HL-60 (cell line): ENCODE data around the gene AFF1.
"Not testable (repeated sequence)": the region's sequence is repeated elsewhere in the genome, so short reads cannot be mapped to it uniquely, and the experiment has no call there.

Experiments
- POLR2AphosphoS5 ChIP-seq: IDR thresholded peaks from 2 replicates; pipeline ENCODE4 v1.6.1; 2012; ENCODE audit warnings: low read depth
- TF ChIP-seq, protein P1 (sequence below): IDR thresholded peaks from one replicate; pipeline ENCODE4 v1.5.1; 2011; ENCODE audit warnings: low read length, control low read depth, inconsistent platforms; ENCODE audit not compliant: insufficient read depth

DNA sequence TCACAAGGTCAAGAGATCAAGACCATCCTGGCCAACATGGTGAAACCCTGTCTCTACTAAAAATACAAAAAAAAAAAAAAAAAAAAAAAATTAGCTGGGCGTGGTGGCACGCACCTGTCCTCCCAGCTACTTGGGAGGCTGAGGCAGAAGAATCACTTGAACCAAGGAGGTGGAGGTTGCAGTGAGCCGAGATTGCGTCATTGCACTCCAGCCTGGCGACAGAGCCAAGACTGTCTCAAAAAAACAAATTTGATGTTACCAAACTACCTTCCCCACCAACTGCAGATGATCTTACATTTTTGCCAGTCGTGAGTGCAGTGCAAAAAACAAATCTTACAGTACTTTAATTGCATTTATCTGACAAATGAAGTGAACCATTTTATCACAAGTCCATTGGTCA is 211.1 kb downstream of the AFF1 start:
- TF ChIP-seq POLR2AphosphoS5: not testable (repeated sequence)
- TF ChIP-seq, protein P1, sequence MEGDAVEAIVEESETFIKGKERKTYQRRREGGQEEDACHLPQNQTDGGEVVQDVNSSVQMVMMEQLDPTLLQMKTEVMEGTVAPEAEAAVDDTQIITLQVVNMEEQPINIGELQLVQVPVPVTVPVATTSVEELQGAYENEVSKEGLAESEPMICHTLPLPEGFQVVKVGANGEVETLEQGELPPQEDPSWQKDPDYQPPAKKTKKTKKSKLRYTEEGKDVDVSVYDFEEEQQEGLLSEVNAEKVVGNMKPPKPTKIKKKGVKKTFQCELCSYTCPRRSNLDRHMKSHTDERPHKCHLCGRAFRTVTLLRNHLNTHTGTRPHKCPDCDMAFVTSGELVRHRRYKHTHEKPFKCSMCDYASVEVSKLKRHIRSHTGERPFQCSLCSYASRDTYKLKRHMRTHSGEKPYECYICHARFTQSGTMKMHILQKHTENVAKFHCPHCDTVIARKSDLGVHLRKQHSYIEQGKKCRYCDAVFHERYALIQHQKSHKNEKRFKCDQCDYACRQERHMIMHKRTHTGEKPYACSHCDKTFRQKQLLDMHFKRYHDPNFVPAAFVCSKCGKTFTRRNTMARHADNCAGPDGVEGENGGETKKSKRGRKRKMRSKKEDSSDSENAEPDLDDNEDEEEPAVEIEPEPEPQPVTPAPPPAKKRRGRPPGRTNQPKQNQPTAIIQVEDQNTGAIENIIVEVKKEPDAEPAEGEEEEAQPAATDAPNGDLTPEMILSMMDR: not testable (repeated sequence)
